ENCODE data around the gene LGR6.

LGR6 gene

GRCh38 chr1:202170726-202171125 lies 22.9 kb upstream of the LGR6 start:
- TF ChIP-seq, protein P1, sequence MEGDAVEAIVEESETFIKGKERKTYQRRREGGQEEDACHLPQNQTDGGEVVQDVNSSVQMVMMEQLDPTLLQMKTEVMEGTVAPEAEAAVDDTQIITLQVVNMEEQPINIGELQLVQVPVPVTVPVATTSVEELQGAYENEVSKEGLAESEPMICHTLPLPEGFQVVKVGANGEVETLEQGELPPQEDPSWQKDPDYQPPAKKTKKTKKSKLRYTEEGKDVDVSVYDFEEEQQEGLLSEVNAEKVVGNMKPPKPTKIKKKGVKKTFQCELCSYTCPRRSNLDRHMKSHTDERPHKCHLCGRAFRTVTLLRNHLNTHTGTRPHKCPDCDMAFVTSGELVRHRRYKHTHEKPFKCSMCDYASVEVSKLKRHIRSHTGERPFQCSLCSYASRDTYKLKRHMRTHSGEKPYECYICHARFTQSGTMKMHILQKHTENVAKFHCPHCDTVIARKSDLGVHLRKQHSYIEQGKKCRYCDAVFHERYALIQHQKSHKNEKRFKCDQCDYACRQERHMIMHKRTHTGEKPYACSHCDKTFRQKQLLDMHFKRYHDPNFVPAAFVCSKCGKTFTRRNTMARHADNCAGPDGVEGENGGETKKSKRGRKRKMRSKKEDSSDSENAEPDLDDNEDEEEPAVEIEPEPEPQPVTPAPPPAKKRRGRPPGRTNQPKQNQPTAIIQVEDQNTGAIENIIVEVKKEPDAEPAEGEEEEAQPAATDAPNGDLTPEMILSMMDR (conservative IDR thresholded peaks at IDR 0.05; ENCODE audit: low read depth, low read length) = no peak
- H3K36me3 ChIP-seq (ENCODE audit: insufficient read depth) = no peaks in the 10 kb centered on the region
- H3K9ac ChIP-seq = no peak overlapping the region
- no peaks in the 10 kb centered on the region for H3K4me1 ChIP-seq (ENCODE audit: low read depth, poor library complexity, severe bottlenecking)
- no peaks in the 10 kb centered on the region for H3K79me2 ChIP-seq (ENCODE audit: insufficient read depth, low read depth)
- no peak overlapping the region for H2AFZ ChIP-seq (ENCODE audit: low read depth)
- H3K27ac ChIP-seq = no peak overlapping the region
- H3K4me2 ChIP-seq = no peak overlapping the region
- no peak overlapping the region for H3K4me3 ChIP-seq (IDR thresholded peaks at IDR 0.05; ENCODE audit: insufficient read depth, low read depth, low read length)
- H3K27me3 ChIP-seq (ENCODE audit: insufficient read depth, low read depth) = no peaks in the 10 kb centered on the region; the same call in 1 of the 2 replicates
- H4K20me1 ChIP-seq (ENCODE audit: insufficient read depth) = no peaks in the 10 kb centered on the region

GRCh38 chr1:202171292-202172014 lies 22.1 kb upstream of the LGR6 start:
- no peak overlapping the region for H3K4me2 ChIP-seq
- no peaks in the 10 kb centered on the region for H3K4me1 ChIP-seq (ENCODE audit: low read depth, poor library complexity, severe bottlenecking)
- no peaks in the 10 kb centered on the region for H4K20me1 ChIP-seq (ENCODE audit: insufficient read depth)
- TF ChIP-seq, protein P1 (conservative IDR thresholded peaks at IDR 0.05; ENCODE audit: low read depth, low read length) = no peak
- no peak overlapping the region for H3K27ac ChIP-seq
- no peak overlapping the region for H2AFZ ChIP-seq (ENCODE audit: low read depth)
- no peaks in the 10 kb centered on the region; the same call in 1 of the 2 replicates for H3K27me3 ChIP-seq (ENCODE audit: insufficient read depth, low read depth)
- no peaks in the 10 kb centered on the region for H3K36me3 ChIP-seq (ENCODE audit: insufficient read depth)
- H3K9ac ChIP-seq = no peak overlapping the region
- H3K79me2 ChIP-seq (ENCODE audit: insufficient read depth, low read depth) = no peaks in the 10 kb centered on the region
- H3K4me3 ChIP-seq (IDR thresholded peaks at IDR 0.05; ENCODE audit: insufficient read depth, low read depth, low read length) = no peak overlapping the region

GRCh38 chr1:202172015-202172355 lies 21.6 kb upstream of the LGR6 start:
- TF ChIP-seq, protein P1 (conservative IDR thresholded peaks at IDR 0.05; ENCODE audit: low read depth, low read length) = no peak
- Histone ChIP-seq H4K20me1 (ENCODE audit: insufficient read depth) (no peaks in the 10 kb centered on the region), H3K4me3 (IDR thresholded peaks at IDR 0.05; ENCODE audit: insufficient read depth, low read depth, low read length) (no peak overlapping the region), H3K9ac (no peak overlapping the region), H3K4me1 (ENCODE audit: low read depth, poor library complexity, severe bottlenecking) (no peaks in the 10 kb centered on the region), H3K27ac (no peak overlapping the region), H3K27me3 (ENCODE audit: insufficient read depth, low read depth) (no peaks in the 10 kb centered on the region; the same call in 1 of the 2 replicates), H3K4me2 (no peak overlapping the region), H3K79me2 (ENCODE audit: insufficient read depth, low read depth) (no peaks in the 10 kb centered on the region), H2AFZ (ENCODE audit: low read depth) (no peak overlapping the region), H3K36me3 (ENCODE audit: insufficient read depth) (no peaks in the 10 kb centered on the region)

GRCh38 chr1:202173993-202174392 lies 19.6 kb upstream of the LGR6 start:
- Histone ChIP-seq H4K20me1 (ENCODE audit: insufficient read depth) (no peaks in the 10 kb centered on the region), H3K4me3 (IDR thresholded peaks at IDR 0.05; ENCODE audit: insufficient read depth, low read depth, low read length) (no peak overlapping the region), H3K4me1 (ENCODE audit: low read depth, poor library complexity, severe bottlenecking) (peaks cover under 1% of the 10 kb centered on the region), H3K4me2 (no peak overlapping the region), H3K36me3 (ENCODE audit: insufficient read depth) (no peaks in the 10 kb centered on the region), H2AFZ (ENCODE audit: low read depth) (no peak overlapping the region), H3K27me3 (ENCODE audit: insufficient read depth, low read depth) (no peaks in the 10 kb centered on the region), H3K27ac (no peak overlapping the region), H3K79me2 (ENCODE audit: insufficient read depth, low read depth) (no peaks in the 10 kb centered on the region), H3K9ac (no peak overlapping the region)
- TF ChIP-seq, protein P1 (conservative IDR thresholded peaks at IDR 0.05; ENCODE audit: low read depth, low read length) = no peak
